Measurements from ENCODE around the gene ATP6V1G2.

Gene ATP6V1G2

DNA sequence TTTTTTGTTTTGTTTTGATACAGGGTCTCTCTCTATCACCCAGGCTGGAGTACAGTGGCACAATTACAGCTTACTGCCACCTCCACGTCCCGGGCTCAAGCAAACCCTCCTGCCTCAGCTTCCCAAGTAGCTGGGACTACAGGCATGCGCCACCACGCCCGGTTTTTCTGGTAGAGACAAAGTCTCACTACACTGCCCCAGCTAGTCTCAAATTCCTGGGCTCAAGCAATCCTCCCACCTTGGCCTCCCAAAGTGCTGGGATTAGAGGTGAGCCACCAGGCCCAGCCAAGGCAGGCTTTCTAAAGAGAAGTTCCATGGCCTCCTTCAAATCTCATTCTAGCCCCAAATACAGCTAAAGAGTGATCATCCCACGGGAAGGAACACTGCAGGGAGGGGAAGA lies 12.4 kb downstream of the ATP6V1G2 start:
- no peak overlapping the region for H3K4me3 ChIP-seq (ENCODE audit: low read depth, low read length)
- TF ChIP-seq MYC (IDR thresholded peaks at IDR 0.05; ENCODE audit: low read depth, low read length) (no peak), POLR2A (IDR thresholded peaks at IDR 0.05; ENCODE audit: extremely low read depth, insufficient read length) (no peak)
- TF ChIP-seq, protein P1, sequence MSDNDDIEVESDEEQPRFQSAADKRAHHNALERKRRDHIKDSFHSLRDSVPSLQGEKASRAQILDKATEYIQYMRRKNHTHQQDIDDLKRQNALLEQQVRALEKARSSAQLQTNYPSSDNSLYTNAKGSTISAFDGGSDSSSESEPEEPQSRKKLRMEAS (IDR thresholded peaks at IDR 0.05; ENCODE audit: low read depth, low read length) = no peak
- TF ChIP-seq, protein P2, sequence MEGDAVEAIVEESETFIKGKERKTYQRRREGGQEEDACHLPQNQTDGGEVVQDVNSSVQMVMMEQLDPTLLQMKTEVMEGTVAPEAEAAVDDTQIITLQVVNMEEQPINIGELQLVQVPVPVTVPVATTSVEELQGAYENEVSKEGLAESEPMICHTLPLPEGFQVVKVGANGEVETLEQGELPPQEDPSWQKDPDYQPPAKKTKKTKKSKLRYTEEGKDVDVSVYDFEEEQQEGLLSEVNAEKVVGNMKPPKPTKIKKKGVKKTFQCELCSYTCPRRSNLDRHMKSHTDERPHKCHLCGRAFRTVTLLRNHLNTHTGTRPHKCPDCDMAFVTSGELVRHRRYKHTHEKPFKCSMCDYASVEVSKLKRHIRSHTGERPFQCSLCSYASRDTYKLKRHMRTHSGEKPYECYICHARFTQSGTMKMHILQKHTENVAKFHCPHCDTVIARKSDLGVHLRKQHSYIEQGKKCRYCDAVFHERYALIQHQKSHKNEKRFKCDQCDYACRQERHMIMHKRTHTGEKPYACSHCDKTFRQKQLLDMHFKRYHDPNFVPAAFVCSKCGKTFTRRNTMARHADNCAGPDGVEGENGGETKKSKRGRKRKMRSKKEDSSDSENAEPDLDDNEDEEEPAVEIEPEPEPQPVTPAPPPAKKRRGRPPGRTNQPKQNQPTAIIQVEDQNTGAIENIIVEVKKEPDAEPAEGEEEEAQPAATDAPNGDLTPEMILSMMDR (IDR thresholded peaks at IDR 0.05; ENCODE audit: low read depth, low read length) = no peak
- no peak for DNase-seq (ENCODE audit: low read depth)

GRCh38 chr6:31533455-31533841 lies 13.0 kb downstream of the ATP6V1G2 start:
- H3K4me3 ChIP-seq (ENCODE audit: low read depth, low read length) = no peak overlapping the region
- TF ChIP-seq POLR2A (IDR thresholded peaks at IDR 0.05; ENCODE audit: extremely low read depth, insufficient read length) = no peak
- TF ChIP-seq, protein P1 (IDR thresholded peaks at IDR 0.05; ENCODE audit: low read depth, low read length) = no peak
- no peak for DNase-seq (ENCODE audit: low read depth)

DNA sequence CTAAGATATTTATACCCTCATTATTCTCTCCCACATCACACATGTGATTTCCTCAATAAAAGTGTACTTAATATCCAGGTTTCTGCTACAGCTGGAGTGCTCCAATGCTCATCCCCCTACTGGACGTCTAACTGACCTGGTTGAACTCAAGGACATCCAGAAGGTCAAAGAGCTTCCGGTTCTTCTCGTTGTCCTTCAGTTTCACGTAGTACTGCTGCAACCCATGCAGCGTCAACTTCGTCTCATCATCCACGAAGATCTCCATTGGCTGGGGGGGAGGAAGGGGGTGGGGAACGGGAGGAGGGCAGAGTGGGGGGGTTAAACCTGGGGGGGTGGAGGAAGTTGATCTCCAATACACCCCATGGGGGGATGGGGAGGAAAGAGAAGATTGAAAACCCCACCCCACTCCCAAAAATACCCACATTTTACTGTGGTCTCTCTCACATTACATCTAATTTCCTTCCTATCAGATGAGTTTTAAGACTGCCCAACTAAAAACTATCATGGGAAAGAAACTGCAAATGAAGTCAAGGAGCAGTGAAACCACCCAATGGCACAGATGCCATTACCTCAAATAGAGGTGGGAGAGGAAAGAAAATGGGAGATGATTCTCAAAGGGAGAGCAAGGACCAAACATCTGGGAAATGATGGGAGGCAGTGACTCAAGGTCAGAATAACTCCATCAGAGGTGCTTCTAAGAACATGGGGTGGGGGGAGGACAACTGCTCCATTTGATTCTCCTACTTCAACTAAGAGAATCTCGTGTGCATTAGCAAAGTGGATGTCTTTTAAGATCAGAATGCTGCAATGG lies 13.6 kb downstream of the ATP6V1G2 start:
- no peak overlapping the region for H3K4me3 ChIP-seq (ENCODE audit: low read depth, low read length)
- DNase-seq (ENCODE audit: low read depth) = no peak
- TF ChIP-seq MYC (IDR thresholded peaks at IDR 0.05; ENCODE audit: low read depth, low read length) (no peak), POLR2A (IDR thresholded peaks at IDR 0.05; ENCODE audit: extremely low read depth, insufficient read length) (no peak)

GRCh38 chr6:31531771-31532643 lies 14.4 kb downstream of the ATP6V1G2 start:
- H3K4me3 ChIP-seq (ENCODE audit: low read depth, low read length) = no peak overlapping the region
- no peak for DNase-seq (ENCODE audit: low read depth)
- TF ChIP-seq MYC (IDR thresholded peaks at IDR 0.05; ENCODE audit: low read depth, low read length) (no peak), POLR2A (IDR thresholded peaks at IDR 0.05; ENCODE audit: extremely low read depth, insufficient read length) (no peak)
- TF ChIP-seq, protein P1 (IDR thresholded peaks at IDR 0.05; ENCODE audit: low read depth, low read length) = no peak
- TF ChIP-seq, protein P2 (IDR thresholded peaks at IDR 0.05; ENCODE audit: low read depth, low read length) = no peak

DNA sequence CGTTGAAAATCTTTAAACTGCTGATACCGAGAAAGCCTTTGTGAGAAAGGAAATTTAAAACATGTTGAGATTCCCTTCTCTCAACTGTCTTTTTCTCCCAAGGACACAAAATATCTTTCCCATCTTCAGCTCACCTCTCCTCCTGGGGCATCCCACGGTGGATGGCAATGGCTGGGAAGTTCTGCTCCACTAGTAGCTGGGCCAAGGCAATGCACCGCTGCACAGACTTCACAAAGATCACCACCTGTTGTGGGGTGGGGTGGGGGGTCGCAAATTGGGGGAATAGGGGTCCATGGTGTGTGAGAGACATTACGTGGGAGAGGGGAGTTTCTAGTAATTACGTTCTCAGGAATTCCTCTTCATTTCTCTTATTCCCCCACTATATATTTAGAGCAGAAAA lies 15.2 kb downstream of the ATP6V1G2 start:
- no peak for DNase-seq (ENCODE audit: low read depth)
- no peak overlapping the region for H3K4me3 ChIP-seq (ENCODE audit: low read depth, low read length)
- TF ChIP-seq MYC (IDR thresholded peaks at IDR 0.05; ENCODE audit: low read depth, low read length) = no peak
- TF ChIP-seq POLR2A (IDR thresholded peaks at IDR 0.05; ENCODE audit: extremely low read depth, insufficient read length) = no peak

DNA sequence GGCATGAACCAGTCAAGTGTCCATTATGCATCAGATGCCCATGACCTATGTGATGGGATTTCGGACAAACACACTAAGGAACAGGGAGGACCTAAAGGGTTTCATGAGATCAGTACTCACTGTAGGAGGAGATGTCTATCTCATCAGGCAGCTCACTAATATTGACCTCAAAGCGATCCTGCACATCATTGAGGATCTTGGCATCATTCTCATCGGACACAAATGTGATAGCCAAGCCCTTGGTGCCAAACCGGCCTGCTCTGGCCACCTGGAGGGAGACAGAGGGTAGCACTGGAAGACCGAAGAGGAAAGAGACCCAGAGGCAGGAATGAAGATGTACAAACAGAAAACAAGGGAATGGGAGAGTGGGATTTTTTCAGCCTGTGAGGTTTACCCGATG lies 15.7 kb downstream of the ATP6V1G2 start:
- TF ChIP-seq, protein P1 (IDR thresholded peaks at IDR 0.05; ENCODE audit: low read depth, low read length) = no peak
- TF ChIP-seq POLR2A (IDR thresholded peaks at IDR 0.05; ENCODE audit: extremely low read depth, insufficient read length) (no peak), MYC (IDR thresholded peaks at IDR 0.05; ENCODE audit: low read depth, low read length) (no peak)
- TF ChIP-seq, protein P2 (IDR thresholded peaks at IDR 0.05; ENCODE audit: low read depth, low read length) = no peak
- H3K4me3 ChIP-seq (ENCODE audit: low read depth, low read length) = no peak overlapping the region
- DNase-seq (ENCODE audit: low read depth) = no peak
